ENCODE measurements around the gene MTCH2. TPM values are rescaled to one million over a fixed set of nuclear protein-coding genes. Genes with fewer than 3 reads are reported as not detected.

The MTCH2 gene
- total and polyA plus RNA-seq, 2 donors (not counting 1 experiment from before 2014, with no cell fraction given) = 18.1 to 26.9 TPM

- no peak overlapping the region for H2AFZ ChIP-seq (ENCODE audit: insufficient read depth, low read depth, low read length, poor library complexity, severe bottlenecking)
- no peak overlapping the region for H3K4me3 Mint-ChIP-seq
- no peak overlapping the region for H3K27ac ChIP-seq (ENCODE audit: low read length in 2 of 2)
- ChIA-PET CTCF (no interaction called here), POLR2A (no interaction called here)
- H3K4me1 ChIP-seq (ENCODE audit: control insufficient read depth in 2 of 2, insufficient read depth in 2 of 2, low read length in 2 of 2) = peaks cover 7% of the 10 kb centered on the region in 2 donors
- no peak overlapping the region for H3K27ac Mint-ChIP-seq
- H3K79me2 ChIP-seq (ENCODE audit: control insufficient read depth, insufficient read depth, low read length) = peaks cover 53% of the 10 kb centered on the region
- peaks cover 0 to 59% of the 10 kb centered on the region in 2 experiments for H3K36me3 ChIP-seq (replicated peaks in 1 of 2; ENCODE audit: control extremely low read depth in 1 of 2, control insufficient read depth in 1 of 2, extremely low read depth in 1 of 2, insufficient read depth in 2 of 2, low read length in 1 of 2)
- H3K4me3 ChIP-seq (ENCODE audit: control extremely low read depth in 1 of 5, extremely low read depth in 1 of 5, insufficient read depth in 1 of 5, low read depth in 2 of 5, low read length in 4 of 5) = no peak overlapping the region
- H3K9me3 ChIP-seq (ENCODE audit: control extremely low read depth in 1 of 3, control insufficient read depth in 2 of 3, insufficient read depth in 1 of 3, low read length in 2 of 3) = no peaks in the 10 kb centered on the region
- H4K20me1 ChIP-seq (ENCODE audit: control insufficient read depth, insufficient read depth, low read length, poor library complexity, severe bottlenecking) = peaks cover 2% of the 10 kb centered on the region
- WGBS (ENCODE audit: insufficient coverage) = 92% methylated on average over 8 of the region's 8 CpGs
- intact Hi-C loops (cut with micrococcal nuclease) = no loop called here
- ATAC-seq (ENCODE audit: low read depth) = no peak
- DNase-seq = no peak
- no peak overlapping the region for H3K9ac ChIP-seq (ENCODE audit: low read length)
- no peaks in the 10 kb centered on the region for H3K27me3 ChIP-seq (replicated peaks in 1 of 4; ENCODE audit: control extremely low read depth in 1 of 4, control insufficient read depth in 3 of 4, insufficient read depth in 4 of 4, low read length in 3 of 4)
- TF ChIP-seq CTCF (IDR thresholded peaks at IDR 0.05) (no peak), EZH2 (IDR thresholded peaks at IDR 0.05; ENCODE audit: borderline replicate concordance, insufficient read depth, low read depth, low read length, poor library complexity, severe bottlenecking) (no peak)
- peaks cover 12% of the 10 kb centered on the region for H3K4me1 Mint-ChIP-seq
- H3K4me2 ChIP-seq (replicated peaks; ENCODE audit: low read depth, low read length, poor library complexity, severe bottlenecking) = no peak overlapping the region
- H3K9me3 Mint-ChIP-seq (ENCODE audit: insufficient read depth) = no peaks in the 10 kb centered on the region
- H3K27me3 Mint-ChIP-seq = no peaks in the 10 kb centered on the region
These were observed 69.6 kb downstream of the MTCH2 start for GRCh38 chr11:47572715-47573255.

DNA sequence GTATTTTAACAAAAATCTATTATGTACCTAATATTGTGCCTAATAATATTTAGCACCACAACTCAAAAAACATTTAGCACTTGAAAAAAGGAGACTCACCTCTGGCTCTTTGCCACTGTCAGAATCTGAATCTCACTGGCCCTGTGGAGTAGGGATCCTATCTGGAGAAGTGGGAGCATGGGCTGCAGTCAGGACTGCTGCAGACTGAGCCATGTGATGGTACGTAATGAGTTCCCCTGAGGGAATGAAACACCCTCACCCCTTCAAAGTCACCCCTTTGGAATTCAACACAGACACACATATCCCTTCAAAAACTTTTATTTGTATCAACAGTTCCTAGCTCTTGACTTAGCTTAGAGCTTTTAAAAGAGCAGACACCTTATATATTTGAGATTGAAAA, 70.5 kb downstream of the MTCH2 start:
- WGBS (ENCODE audit: insufficient coverage) = 100% methylated on average over 1 of the region's 1 CpG
- H2AFZ ChIP-seq (ENCODE audit: insufficient read depth, low read depth, low read length, poor library complexity, severe bottlenecking) = no peak overlapping the region
- no peak overlapping the region for H3K4me2 ChIP-seq (replicated peaks; ENCODE audit: low read depth, low read length, poor library complexity, severe bottlenecking)
- intact Hi-C loops (cut with micrococcal nuclease) = no loop called here
- ChIA-PET POLR2A (no interaction called here), CTCF (no interaction called here)
- H3K4me1 ChIP-seq (ENCODE audit: control insufficient read depth in 2 of 2, insufficient read depth in 2 of 2, low read length in 2 of 2) = no peaks in the 10 kb centered on the region
- H3K27ac Mint-ChIP-seq = no peak overlapping the region
- H3K4me3 ChIP-seq (ENCODE audit: control extremely low read depth in 1 of 5, extremely low read depth in 1 of 5, insufficient read depth in 1 of 5, low read depth in 2 of 5, low read length in 4 of 5) = no peak overlapping the region
- no peak for TF ChIP-seq CTCF (IDR thresholded peaks at IDR 0.05)
- TF ChIP-seq EZH2 (IDR thresholded peaks at IDR 0.05; ENCODE audit: borderline replicate concordance, insufficient read depth, low read depth, low read length, poor library complexity, severe bottlenecking) = no peak
- H3K27me3 ChIP-seq (replicated peaks in 1 of 4; ENCODE audit: control extremely low read depth in 1 of 4, control insufficient read depth in 3 of 4, insufficient read depth in 4 of 4, low read length in 3 of 4) = no peaks in the 10 kb centered on the region
- peaks cover 5% of the 10 kb centered on the region for H3K4me1 Mint-ChIP-seq
- H3K27me3 Mint-ChIP-seq = no peaks in the 10 kb centered on the region
- peaks cover 52% of the 10 kb centered on the region for H3K79me2 ChIP-seq (ENCODE audit: control insufficient read depth, insufficient read depth, low read length)
- no peak for ATAC-seq (ENCODE audit: low read depth)
- H4K20me1 ChIP-seq (ENCODE audit: control insufficient read depth, insufficient read depth, low read length, poor library complexity, severe bottlenecking) = no peaks in the 10 kb centered on the region
- H3K4me3 Mint-ChIP-seq = no peak overlapping the region
- peaks cover 0 to 55% of the 10 kb centered on the region in 2 experiments for H3K36me3 ChIP-seq (replicated peaks in 1 of 2; ENCODE audit: control extremely low read depth in 1 of 2, control insufficient read depth in 1 of 2, extremely low read depth in 1 of 2, insufficient read depth in 2 of 2, low read length in 1 of 2)
- H3K27ac ChIP-seq (ENCODE audit: low read length in 2 of 2) = no peak overlapping the region
- H3K9me3 Mint-ChIP-seq (ENCODE audit: insufficient read depth) = no peaks in the 10 kb centered on the region
- DNase-seq = no peak
- no peaks in the 10 kb centered on the region for H3K9me3 ChIP-seq (ENCODE audit: control extremely low read depth in 1 of 3, control insufficient read depth in 2 of 3, insufficient read depth in 1 of 3, low read length in 2 of 3)
- no peak overlapping the region for H3K9ac ChIP-seq (ENCODE audit: low read length)
